SJSA1 (cell line): ENCODE results near the gene OR2AP1. TPM values are rescaled to one million over a fixed set of nuclear protein-coding genes. Genes with fewer than 3 reads are reported as not detected.
"Not testable (repeated sequence)": the region's sequence is repeated elsewhere in the genome, so short reads cannot be mapped to it uniquely, and the experiment has no call there.

Experiments
- DNase-seq, 2 experiments: peaks; one replicate each; pipeline ENCODE4 v3.0.0-alpha.2; 2015 to 2020; ENCODE audit warnings: low spot score in 2 of 2, low read depth in 1 of 2
- H3K27ac ChIP-seq: fragments of 250-450 bp; sonication (Bioruptor Pico); 2 replicates; pipeline ENCODE4 v1.5.1; 2020; ENCODE audit warnings: mild to moderate bottlenecking, moderate library complexity
- H3K27me3 ChIP-seq: fragments of 250-450 bp; sonication (Bioruptor Pico); replicated peaks from 2 replicates; pipeline ENCODE4 v1.5.1; 2020; ENCODE audit warnings: mild to moderate bottlenecking, moderate library complexity
- H3K36me3 ChIP-seq: fragments of 250-450 bp; sonication (Bioruptor Pico); 2 replicates; pipeline ENCODE4 v1.5.1; 2020; ENCODE audit warnings: mild to moderate bottlenecking
- H3K4me1 ChIP-seq: fragments of 250-450 bp; sonication (Bioruptor Pico); replicated peaks from 2 replicates; pipeline ENCODE4 v1.6.1; 2021; ENCODE audit warnings: mild to moderate bottlenecking
- H3K4me3 ChIP-seq: fragments of 250-450 bp; sonication (Bioruptor Pico); 2 replicates; pipeline ENCODE4 v1.5.1; 2020; ENCODE audit warnings: mild to moderate bottlenecking
- H3K9me3 ChIP-seq: fragments of 250-450 bp; sonication (Bioruptor Pico); replicated peaks from 2 replicates; pipeline ENCODE4 v1.5.1; 2020; ENCODE audit warnings: mild to moderate bottlenecking
- total RNA-seq: library from RNA; depleted of rRNA; stranded (reverse); fragments of >200 nt; shearing (Covaris generic); gene quantifications from 2 replicates; pipeline ENCODE4 v1.2.3, GENCODE V29; 2014; rRNA removed

OR2AP1 gene
- total RNA-seq = not detected in 2 replicates

DNA sequence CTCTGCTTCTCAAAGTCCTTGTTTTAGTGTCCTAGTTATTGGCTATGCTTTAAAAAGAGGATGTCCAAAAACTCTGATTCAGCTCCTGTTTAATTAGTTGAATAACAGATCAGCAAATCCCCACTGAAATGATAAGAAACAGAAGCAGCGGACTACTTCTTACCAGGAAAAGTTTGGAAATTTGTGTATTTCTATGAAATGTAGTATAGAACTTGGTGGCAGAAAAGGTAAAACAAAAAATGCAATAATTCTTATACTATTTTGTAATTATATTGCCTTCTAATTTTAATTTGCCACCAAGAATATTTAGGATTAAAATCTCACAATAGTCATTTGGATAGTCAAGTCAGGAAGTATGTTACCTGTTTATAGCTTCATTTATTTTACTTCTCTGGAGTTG lies at the start of gene OR2AP1:
Gene OR2AP1, plus strand, starts transcription at position 301 of the 400 bp plus-strand sequence. CDS start 1,947 bp downstream, outside the sequence.
- no peak for DNase-seq
- Histone ChIP-seq H3K36me3 (no peaks in the 10 kb centered on the region), H3K27me3 (no peaks in the 10 kb centered on the region), H3K27ac (no peak within 1 kb of the TSS), H3K4me3 (no peak within 1 kb of the TSS), H3K9me3 (peaks cover 5% of the 10 kb centered on the region; the same call in 1 of the 2 replicates), H3K4me1 (no peaks in the 10 kb centered on the region)

- H3K4me1 ChIP-seq, H3K27ac ChIP-seq, H3K27me3 ChIP-seq, H3K4me3 ChIP-seq, H3K36me3 ChIP-seq, H3K9me3 ChIP-seq, DNase-seq: not testable (repeated sequence)
Measured at GRCh38 chr12:55548235-55548634, 24.0 kb upstream of the OR2AP1 start.

- no peaks in the 10 kb centered on the region for H3K27me3 ChIP-seq
- H3K36me3 ChIP-seq = no peaks in the 10 kb centered on the region
- H3K4me3 ChIP-seq = no peak overlapping the region
- no peaks in the 10 kb centered on the region for H3K4me1 ChIP-seq
- no peaks in the 10 kb centered on the region for H3K9me3 ChIP-seq
- no peak overlapping the region for H3K27ac ChIP-seq
- no peak for DNase-seq
Measured at GRCh38 chr12:55548756-55549155, 23.5 kb upstream of the OR2AP1 start.

DNA sequence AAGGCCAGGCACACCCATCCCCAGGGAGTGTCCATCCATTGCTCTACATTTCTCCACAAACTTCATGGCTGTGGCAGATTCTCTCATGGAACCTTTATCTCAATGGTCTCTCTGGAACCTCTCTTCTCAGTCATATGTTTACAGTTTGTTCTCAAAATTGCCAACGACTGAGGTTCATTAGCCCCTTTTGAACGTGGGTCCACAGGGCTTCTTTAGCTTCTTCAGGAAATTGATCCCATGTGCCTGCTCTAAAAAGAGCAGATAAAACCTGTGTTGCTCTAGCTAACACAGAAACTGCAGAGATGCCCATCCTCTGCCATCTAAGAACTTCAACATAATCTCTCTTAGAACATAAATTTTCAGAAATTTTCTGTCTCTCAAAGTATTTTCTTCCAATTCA lies 23.0 kb upstream of the OR2AP1 start, which contains the start of gene OR6C4:
Gene OR6C4, plus strand, starts transcription at position 301 of the 400 bp plus-strand sequence. CDS start 1,625 bp downstream, outside the sequence.
- no peak for DNase-seq
- Histone ChIP-seq H3K27me3 (no peaks in the 10 kb centered on the region), H3K27ac (no peak within 1 kb of the TSS), H3K36me3 (no peaks in the 10 kb centered on the region), H3K4me3 (no peak within 1 kb of the TSS), H3K4me1 (no peaks in the 10 kb centered on the region), H3K9me3 (no peaks in the 10 kb centered on the region)

DNA sequence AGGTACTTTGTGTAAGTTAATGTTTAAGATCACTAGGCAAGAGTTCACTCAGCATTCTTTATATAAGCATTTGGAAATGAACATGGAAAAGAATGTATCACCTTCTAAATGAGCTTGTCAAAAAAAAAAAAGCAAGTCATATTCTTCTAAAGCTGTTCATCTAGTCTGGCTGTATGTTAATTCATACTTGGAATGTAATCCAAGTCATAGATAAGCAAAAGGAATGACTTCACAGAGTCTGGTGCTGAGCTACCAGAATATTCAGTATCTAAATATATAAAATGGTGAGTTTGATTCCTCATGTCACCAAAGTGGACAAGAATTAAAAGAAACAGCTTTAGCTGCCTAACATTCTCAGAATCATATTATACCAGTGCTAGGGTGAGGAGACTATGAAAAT lies 18.0 kb upstream of the OR2AP1 start:
- DNase-seq = no peak
- no peaks in the 10 kb centered on the region for H3K9me3 ChIP-seq
- no peak overlapping the region for H3K27ac ChIP-seq
- H3K36me3 ChIP-seq = no peaks in the 10 kb centered on the region
- H3K4me3 ChIP-seq = no peak overlapping the region
- H3K4me1 ChIP-seq = no peaks in the 10 kb centered on the region
- no peaks in the 10 kb centered on the region for H3K27me3 ChIP-seq

- DNase-seq, H3K36me3 ChIP-seq, H3K9me3 ChIP-seq, H3K4me3 ChIP-seq, H3K4me1 ChIP-seq, H3K27ac ChIP-seq, H3K27me3 ChIP-seq: not testable (repeated sequence)
Measured at GRCh38 chr12:55570060-55570459, 2.2 kb upstream of the OR2AP1 start.

- H3K9me3 ChIP-seq, H3K4me1 ChIP-seq, H3K4me3 ChIP-seq, H3K36me3 ChIP-seq, DNase-seq, H3K27ac ChIP-seq, H3K27me3 ChIP-seq: not testable (repeated sequence)
Measured at GRCh38 chr12:55570689-55571088, 1.6 kb upstream of the OR2AP1 start.

GRCh38 chr12:55582066-55582465 lies 9.8 kb downstream of the OR2AP1 start:
- Histone ChIP-seq H3K9me3 (no peaks in the 10 kb centered on the region), H3K4me3 (no peak overlapping the region), H3K27me3 (no peaks in the 10 kb centered on the region), H3K36me3 (no peaks in the 10 kb centered on the region), H3K4me1 (no peaks in the 10 kb centered on the region), H3K27ac (no peak overlapping the region)
- no peak for DNase-seq

DNA sequence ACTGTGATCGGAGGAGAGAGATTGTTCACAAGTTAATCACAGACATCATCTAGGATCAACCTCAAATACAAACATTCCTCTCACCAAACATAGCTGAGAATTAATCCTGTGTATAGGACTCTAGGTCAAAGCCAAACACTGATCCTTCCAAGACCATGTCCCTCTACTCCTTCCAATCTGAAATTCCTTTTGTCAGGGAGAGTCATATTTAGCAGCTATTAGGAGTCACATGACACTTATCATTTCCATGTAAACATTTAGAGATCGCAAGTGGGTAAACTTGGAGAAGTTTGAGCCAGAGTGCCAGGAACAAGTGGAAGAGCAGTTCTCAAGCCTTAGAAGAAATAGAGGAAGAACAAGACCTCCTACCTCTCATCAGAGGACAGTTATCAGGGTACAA lies 13.5 kb downstream of the OR2AP1 start:
- no peak for DNase-seq
- no peak overlapping the region for H3K4me3 ChIP-seq
- no peaks in the 10 kb centered on the region for H3K27me3 ChIP-seq
- H3K27ac ChIP-seq = no peak overlapping the region
- no peaks in the 10 kb centered on the region for H3K4me1 ChIP-seq
- H3K36me3 ChIP-seq = no peaks in the 10 kb centered on the region
- H3K9me3 ChIP-seq = no peaks in the 10 kb centered on the region

DNA sequence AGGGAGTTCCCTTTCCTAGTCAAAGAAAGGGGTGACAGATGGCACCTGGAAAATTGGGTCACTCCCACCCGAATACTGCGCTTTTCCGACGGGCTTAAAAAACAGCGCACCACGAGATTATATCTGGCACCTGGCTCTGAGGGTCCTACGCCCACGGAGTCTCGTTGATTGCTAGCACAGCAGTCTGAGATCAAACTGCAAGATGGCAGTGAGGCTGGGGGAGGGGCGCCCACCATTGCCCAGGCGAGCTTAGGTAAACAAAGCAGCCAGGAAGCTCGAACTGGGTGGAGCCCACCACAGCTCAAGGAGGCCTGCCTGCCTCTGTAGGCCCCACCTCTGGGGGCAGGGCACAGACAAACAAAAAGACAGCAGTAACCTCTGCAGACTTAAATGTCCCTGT lies 17.9 kb downstream of the OR2AP1 start:
- not testable (repeated sequence) for H3K36me3 ChIP-seq, H3K27ac ChIP-seq, H3K4me3 ChIP-seq, H3K4me1 ChIP-seq, H3K9me3 ChIP-seq, DNase-seq, H3K27me3 ChIP-seq

- no peak overlapping the region for H3K27ac ChIP-seq
- H3K4me1 ChIP-seq = no peaks in the 10 kb centered on the region
- no peak for DNase-seq
- H3K4me3 ChIP-seq = no peak overlapping the region
- H3K36me3 ChIP-seq = no peaks in the 10 kb centered on the region
- no peaks in the 10 kb centered on the region for H3K27me3 ChIP-seq
- no peaks in the 10 kb centered on the region for H3K9me3 ChIP-seq
Measured at GRCh38 chr12:55607821-55608594, 35.7 kb downstream of the OR2AP1 start.

DNA sequence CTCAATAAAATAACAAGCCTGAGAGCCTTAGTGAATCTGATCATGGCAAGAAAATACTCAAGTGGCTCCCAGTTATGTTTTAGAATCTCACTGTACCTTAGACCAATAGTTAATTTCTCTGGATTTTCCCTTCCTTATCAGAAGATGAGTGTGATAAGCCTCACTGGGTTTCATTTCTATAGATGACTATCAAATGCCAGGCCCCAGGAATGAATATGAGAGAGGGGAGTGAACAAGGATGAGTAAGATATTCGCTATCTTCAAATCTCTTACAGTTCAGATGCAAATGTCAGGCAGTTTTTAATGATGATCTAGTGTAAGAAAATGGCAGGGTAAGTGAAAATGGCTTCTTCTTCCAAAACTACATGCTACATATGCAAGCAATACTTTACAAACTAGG lies 38.3 kb downstream of the OR2AP1 start:
- Histone ChIP-seq H3K4me3 (no peak overlapping the region), H3K27ac (no peak overlapping the region), H3K27me3 (no peaks in the 10 kb centered on the region), H3K4me1 (no peaks in the 10 kb centered on the region), H3K9me3 (no peaks in the 10 kb centered on the region), H3K36me3 (no peaks in the 10 kb centered on the region)
- DNase-seq = no peak

DNA sequence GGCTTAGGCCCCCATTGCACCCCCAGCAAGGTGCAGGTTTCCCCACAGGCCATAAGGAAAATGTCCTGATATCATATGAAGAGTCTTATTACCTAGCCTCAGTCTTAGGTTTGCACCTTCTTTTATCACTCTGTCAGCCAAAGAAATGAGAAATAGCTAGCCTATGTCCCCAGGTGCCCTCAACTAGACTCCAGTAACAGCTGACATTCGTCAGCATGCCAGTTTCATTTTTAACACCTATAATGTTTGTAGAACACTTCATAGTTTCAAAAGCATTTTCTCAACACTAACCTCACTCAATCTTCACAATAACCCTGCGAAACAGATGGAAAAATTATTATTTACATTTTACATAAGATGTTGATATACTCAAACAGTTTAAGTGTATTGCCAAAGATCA lies 40.4 kb downstream of the OR2AP1 start:
- Histone ChIP-seq H3K27ac (no peak overlapping the region), H3K4me1 (no peaks in the 10 kb centered on the region), H3K27me3 (no peaks in the 10 kb centered on the region), H3K36me3 (no peaks in the 10 kb centered on the region), H3K9me3 (no peaks in the 10 kb centered on the region), H3K4me3 (no peak overlapping the region)
- DNase-seq = no peak

DNA sequence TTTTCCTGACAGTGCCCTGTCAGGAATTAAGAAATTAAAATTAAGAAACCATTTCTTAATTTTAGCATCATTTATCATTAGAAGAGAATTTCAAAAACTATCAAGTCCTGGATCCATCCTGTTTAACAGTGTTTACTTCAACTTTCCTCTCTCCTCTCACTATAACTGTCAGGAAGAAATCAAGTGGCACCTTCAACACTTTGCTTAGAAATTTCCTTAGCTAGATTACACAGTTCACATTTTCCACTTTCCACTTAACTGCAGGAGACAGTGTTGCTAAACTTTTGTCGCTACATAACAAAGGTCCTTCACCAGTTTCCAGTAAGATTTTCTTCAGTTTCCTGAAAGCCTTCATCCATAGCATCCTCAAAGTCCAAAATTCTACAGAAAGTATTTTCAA lies 42.5 kb downstream of the OR2AP1 start:
- H3K36me3 ChIP-seq = no peaks in the 10 kb centered on the region
- H3K4me1 ChIP-seq = no peaks in the 10 kb centered on the region
- H3K9me3 ChIP-seq = no peaks in the 10 kb centered on the region
- H3K27me3 ChIP-seq = no peaks in the 10 kb centered on the region
- DNase-seq = no peak
- H3K27ac ChIP-seq = no peak overlapping the region
- H3K4me3 ChIP-seq = no peak overlapping the region
